NCI-H1092 treated with DMSO at 0.1 percent for 48 hours (cell line): ENCODE results near the gene SDHAF1.

Experiments used
- DNase-seq: peaks from one replicate; lab custom pipeline; 2025; lab: John Stamatoyannopoulos, UW

SDHAF1 gene

GRCh38 chr19:35986664-35987570 is 8.1 kb upstream of the SDHAF1 start:
- peak; percentile 49 for DNase-seq

DNA sequence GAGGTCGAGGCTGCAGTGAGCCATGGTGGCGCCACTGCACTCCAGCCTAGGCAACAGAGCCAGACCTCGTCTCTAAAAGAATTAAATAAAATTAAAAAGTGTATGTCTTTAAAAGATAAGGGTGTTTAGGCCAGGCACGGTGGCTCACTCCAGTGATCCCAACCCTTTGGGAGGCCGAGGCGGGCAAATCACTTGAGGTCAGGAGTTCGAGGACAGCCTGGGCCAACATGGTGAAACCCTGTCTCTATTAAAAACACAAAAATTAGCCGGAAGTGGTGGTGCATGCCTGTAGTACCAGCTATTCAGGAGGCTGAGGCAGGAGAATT is 7.5 kb upstream of the SDHAF1 start:
- DNase-seq, result no peak

GRCh38 chr19:35988824-35989223 is 6.2 kb upstream of the SDHAF1 start:
- DNase-seq, result no peak

- no peak for DNase-seq
These were observed 4.8 kb upstream of the SDHAF1 start for GRCh38 chr19:35990156-35990555.

- no peak for DNase-seq
These were observed 3.9 kb upstream of the SDHAF1 start for GRCh38 chr19:35990771-35991730.

GRCh38 chr19:35991731-35992450 is 3.1 kb upstream of the SDHAF1 start:
- DNase-seq, result no peak

DNA sequence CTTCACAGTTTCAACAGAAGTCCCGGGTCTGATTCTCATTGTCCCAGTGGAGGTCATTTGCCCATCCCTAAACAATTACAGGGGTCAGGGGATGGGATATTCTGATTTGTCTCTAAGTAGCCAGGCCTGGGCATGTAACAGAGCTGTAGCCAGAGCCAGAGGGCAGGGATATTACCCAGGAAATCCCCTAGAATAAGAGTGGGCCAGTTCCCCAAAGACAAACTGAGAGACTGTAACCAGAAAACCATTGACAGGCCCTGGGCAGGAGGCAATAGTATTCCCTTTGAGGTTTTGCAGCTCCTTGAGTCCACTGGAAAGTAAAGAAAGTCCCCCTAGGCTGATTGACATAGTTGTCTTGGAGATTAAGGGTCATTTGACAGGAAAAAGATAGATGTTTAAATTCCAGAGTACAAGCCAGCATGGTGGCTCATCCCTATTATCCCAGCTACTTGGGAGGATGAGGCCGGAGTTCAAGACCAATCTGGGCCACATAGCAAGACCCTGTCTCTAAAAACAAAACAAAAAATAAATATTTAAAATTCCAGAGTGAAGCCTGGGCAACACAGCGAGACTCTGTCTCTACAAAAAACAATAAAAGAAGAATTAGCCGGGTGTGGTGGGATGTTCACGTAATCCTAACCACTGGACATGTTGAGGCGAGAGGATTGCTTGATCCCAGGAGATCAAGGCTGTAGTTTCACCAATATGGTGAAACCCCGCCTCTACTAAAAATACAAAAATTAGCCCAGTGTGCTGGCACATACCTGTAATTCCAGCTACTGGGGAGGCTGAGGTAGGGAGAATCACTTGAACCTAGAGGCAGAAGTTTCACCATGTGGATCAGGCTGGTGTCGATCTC is 1.9 kb upstream of the SDHAF1 start:
- no peak for DNase-seq

GRCh38 chr19:35993923-35994598 is 927 bp upstream of the SDHAF1 start:
- DNase-seq, result no peak

- no peak for DNase-seq
These were observed 1.8 kb downstream of the SDHAF1 start for GRCh38 chr19:35996777-35997176.

DNA sequence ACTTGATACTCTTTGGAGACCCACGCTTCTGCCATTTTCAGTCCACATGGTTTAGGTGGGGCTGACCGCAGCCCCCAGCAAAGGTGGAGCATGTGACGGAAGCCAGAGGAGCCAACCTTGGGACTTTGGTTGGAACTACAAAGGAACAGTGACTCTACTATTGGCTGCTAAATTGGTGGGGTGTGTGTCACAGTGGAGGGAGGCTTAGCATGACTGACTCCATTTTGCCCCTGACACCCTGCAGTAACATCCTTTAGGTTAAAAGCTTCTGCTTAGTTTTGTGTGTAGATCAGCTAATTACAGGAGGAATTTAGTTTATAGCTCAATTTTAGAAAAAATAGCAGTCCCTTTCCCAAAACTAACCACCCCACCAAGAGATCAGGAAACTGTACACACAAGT is 6.6 kb downstream of the SDHAF1 start:
- no peak for DNase-seq

GRCh38 chr19:36003284-36003683 is 8.3 kb downstream of the SDHAF1 start:
- DNase-seq, result no peak

- no peak for DNase-seq
These were observed 12.0 kb downstream of the SDHAF1 start for GRCh38 chr19:36006955-36007354.

- DNase-seq, result no peak
These were observed 13.5 kb downstream of the SDHAF1 start, which contains the start of gene SYNE4 for GRCh38 chr19:36008336-36008978. SYNE4 (minus strand) TSS chr19:36008813; CDS start chr19:36008681, 132 bp downstream.

- DNase-seq, result peak; percentile 20
These were observed 14.2 kb downstream of the SDHAF1 start for GRCh38 chr19:36009220-36009619.

GRCh38 chr19:36009633-36010379 is 14.8 kb downstream of the SDHAF1 start:
- DNase-seq, result no peak

- no peak for DNase-seq
These were observed 15.4 kb downstream of the SDHAF1 start for GRCh38 chr19:36010402-36010801.

DNA sequence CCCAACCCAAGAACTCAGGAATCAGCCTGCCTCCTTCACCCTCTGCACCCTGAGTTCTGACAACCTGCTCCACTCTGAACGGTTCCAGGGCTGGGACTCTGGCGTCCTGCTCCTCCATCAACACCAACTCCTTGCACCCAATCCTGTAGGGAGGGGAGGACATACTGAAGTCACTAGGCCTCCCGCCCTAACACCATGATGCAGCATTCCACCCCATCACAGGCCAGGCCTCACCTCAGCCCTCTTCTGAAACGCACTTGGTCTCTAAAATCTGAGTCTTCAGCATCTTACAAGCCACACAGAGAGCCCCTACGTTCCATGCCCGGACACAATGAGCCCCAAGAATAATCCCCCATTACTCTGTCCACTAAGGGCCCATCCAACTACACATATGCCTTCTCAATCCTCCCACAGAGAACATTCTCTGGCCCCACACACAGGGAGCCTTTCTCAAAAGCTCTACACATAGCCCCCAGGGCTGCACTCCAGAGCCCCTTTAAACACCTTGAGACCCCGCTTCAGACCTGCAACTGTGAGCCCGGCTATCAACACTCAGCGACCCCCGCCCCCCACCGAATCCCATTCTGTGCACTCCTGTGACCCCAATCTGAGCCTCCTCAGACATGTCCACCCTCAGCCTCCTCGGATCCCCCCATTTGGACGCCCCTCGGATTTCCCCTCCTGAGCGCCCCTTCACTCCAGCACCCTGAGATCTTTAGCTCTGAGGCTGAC is 18.5 kb downstream of the SDHAF1 start:
- DNase-seq, result no peak
